Activated naive CD4-positive, alpha-beta T cell treated with anti-CD3 and anti-CD28 coated beads, Interleukin-2, amount 50 U/mL, for 24 hours (primary cell): ENCODE results near the gene OR10H1.
A peak's percentile ranks its signal among the peaks of the same experiment; 100 is the strongest.
"Not testable (repeated sequence)": the region's sequence is repeated elsewhere in the genome, so short reads cannot be mapped to it uniquely, and the experiment has no call there.

ENCODE experiments used
- H3K27ac Mint-ChIP-seq: one replicate; pipeline ENCODE4 v1.8.0; 2021; ENCODE audit warnings: mild to moderate bottlenecking, mixed read lengths
- H3K27me3 Mint-ChIP-seq: one replicate; pipeline ENCODE4 v1.8.0; 2021; ENCODE audit warnings: mixed read lengths
- H3K36me3 Mint-ChIP-seq: one replicate; pipeline ENCODE4 v1.8.0; 2021; ENCODE audit warnings: mixed read lengths
- H3K4me1 Mint-ChIP-seq: one replicate; pipeline ENCODE4 v1.8.0; 2021; ENCODE audit warnings: mixed read lengths
- H3K4me3 Mint-ChIP-seq: one replicate; pipeline ENCODE4 v1.8.0; 2021; ENCODE audit warnings: mild to moderate bottlenecking, mixed read lengths
- H3K9me3 Mint-ChIP-seq: one replicate; pipeline ENCODE4 v1.8.0; 2021; ENCODE audit warnings: mixed read lengths

Gene OR10H1

GRCh38 chr19:15815306-15815705 is at the start of gene OR10H1:
TSS of gene OR10H1 (minus strand) at chr19:15815664. CDS start at chr19:15808037, 7,627 bp downstream.
- no peak within 1 kb of the TSS for H3K4me3 Mint-ChIP-seq
- H3K4me1 Mint-ChIP-seq = peaks cover 14% of the 10 kb centered on the region
- H3K9me3 Mint-ChIP-seq = no peaks in the 10 kb centered on the region
- H3K27ac Mint-ChIP-seq = no peak within 1 kb of the TSS
- no peaks in the 10 kb centered on the region for H3K36me3 Mint-ChIP-seq
- no peaks in the 10 kb centered on the region for H3K27me3 Mint-ChIP-seq

GRCh38 chr19:15864824-15865223 is 49.4 kb upstream of the OR10H1 start:
- H3K9me3 Mint-ChIP-seq = no peaks in the 10 kb centered on the region
- H3K4me3 Mint-ChIP-seq = no peak overlapping the region
- no peak overlapping the region for H3K27ac Mint-ChIP-seq
- no peaks in the 10 kb centered on the region for H3K36me3 Mint-ChIP-seq
- peaks cover 6% of the 10 kb centered on the region for H3K4me1 Mint-ChIP-seq
- no peaks in the 10 kb centered on the region for H3K27me3 Mint-ChIP-seq

- Mint-ChIP-seq H3K4me1 (no peaks in the 10 kb centered on the region), H3K27me3 (no peaks in the 10 kb centered on the region), H3K4me3 (no peak overlapping the region), H3K27ac (no peak overlapping the region), H3K36me3 (no peaks in the 10 kb centered on the region), H3K9me3 (no peaks in the 10 kb centered on the region)
Measured at GRCh38 chr19:15863272-15863671, 47.8 kb upstream of the OR10H1 start.

- no peak overlapping the region for H3K4me3 Mint-ChIP-seq
- H3K4me1 Mint-ChIP-seq = no peaks in the 10 kb centered on the region
- H3K36me3 Mint-ChIP-seq = no peaks in the 10 kb centered on the region
- H3K27ac Mint-ChIP-seq = no peak overlapping the region
- H3K27me3 Mint-ChIP-seq = no peaks in the 10 kb centered on the region
- no peaks in the 10 kb centered on the region for H3K9me3 Mint-ChIP-seq
Measured at GRCh38 chr19:15862444-15862843, 47.0 kb upstream of the OR10H1 start.

GRCh38 chr19:15860522-15860921 is 45.1 kb upstream of the OR10H1 start:
- Mint-ChIP-seq H3K36me3 (no peaks in the 10 kb centered on the region), H3K4me3 (no peak overlapping the region), H3K27ac (no peak overlapping the region), H3K9me3 (no peaks in the 10 kb centered on the region), H3K4me1 (no peaks in the 10 kb centered on the region), H3K27me3 (no peaks in the 10 kb centered on the region)

GRCh38 chr19:15859187-15859586 is 43.7 kb upstream of the OR10H1 start:
- Mint-ChIP-seq H3K4me1 (no peaks in the 10 kb centered on the region), H3K36me3 (no peaks in the 10 kb centered on the region), H3K9me3 (no peaks in the 10 kb centered on the region), H3K4me3 (no peak overlapping the region), H3K27me3 (no peaks in the 10 kb centered on the region), H3K27ac (no peak overlapping the region)

GRCh38 chr19:15850385-15850784 is 34.9 kb upstream of the OR10H1 start:
- H3K4me1 Mint-ChIP-seq = peaks cover 14% of the 10 kb centered on the region
- no peaks in the 10 kb centered on the region for H3K9me3 Mint-ChIP-seq
- H3K27ac Mint-ChIP-seq = no peak overlapping the region
- no peak overlapping the region for H3K4me3 Mint-ChIP-seq
- H3K36me3 Mint-ChIP-seq = no peaks in the 10 kb centered on the region
- no peaks in the 10 kb centered on the region for H3K27me3 Mint-ChIP-seq

- Mint-ChIP-seq H3K9me3 (no peaks in the 10 kb centered on the region), H3K27ac (no peak overlapping the region), H3K4me3 (no peak overlapping the region), H3K4me1 (peaks cover 42% of the 10 kb centered on the region), H3K36me3 (no peaks in the 10 kb centered on the region), H3K27me3 (no peaks in the 10 kb centered on the region)
Measured at GRCh38 chr19:15846923-15847322, 31.5 kb upstream of the OR10H1 start.

GRCh38 chr19:15843894-15844222 is 28.4 kb upstream of the OR10H1 start:
- not testable (repeated sequence) for H3K9me3 Mint-ChIP-seq, H3K27ac Mint-ChIP-seq, H3K36me3 Mint-ChIP-seq, H3K4me3 Mint-ChIP-seq, H3K27me3 Mint-ChIP-seq
- H3K4me1 Mint-ChIP-seq = peaks cover 43% of the 10 kb centered on the region

GRCh38 chr19:15843203-15843893 is 27.9 kb upstream of the OR10H1 start:
- Mint-ChIP-seq H3K9me3 (no peaks in the 10 kb centered on the region), H3K36me3 (no peaks in the 10 kb centered on the region), H3K27me3 (no peaks in the 10 kb centered on the region), H3K27ac (peak overlapping the region; percentile 86), H3K4me3 (peak overlapping the region; percentile 37), H3K4me1 (peaks cover 48% of the 10 kb centered on the region)

GRCh38 chr19:15841875-15842569 is 26.6 kb upstream of the OR10H1 start:
- Mint-ChIP-seq H3K27me3 (no peaks in the 10 kb centered on the region), H3K4me3 (peak overlapping the region; percentile 35), H3K9me3 (no peaks in the 10 kb centered on the region), H3K27ac (peak overlapping the region; percentile 65), H3K4me1 (peaks cover 58% of the 10 kb centered on the region), H3K36me3 (no peaks in the 10 kb centered on the region)

GRCh38 chr19:15840833-15841232 is 25.4 kb upstream of the OR10H1 start:
- no peaks in the 10 kb centered on the region for H3K36me3 Mint-ChIP-seq
- peaks cover 50% of the 10 kb centered on the region for H3K4me1 Mint-ChIP-seq
- H3K9me3 Mint-ChIP-seq = no peaks in the 10 kb centered on the region
- H3K4me3 Mint-ChIP-seq = no peak overlapping the region
- no peak overlapping the region for H3K27ac Mint-ChIP-seq
- no peaks in the 10 kb centered on the region for H3K27me3 Mint-ChIP-seq

- peaks cover 43% of the 10 kb centered on the region for H3K4me1 Mint-ChIP-seq
- H3K4me3 Mint-ChIP-seq, H3K27ac Mint-ChIP-seq: not testable (repeated sequence)
Measured at GRCh38 chr19:15839888-15840287, 24.4 kb upstream of the OR10H1 start.

GRCh38 chr19:15838351-15838750 is 22.9 kb upstream of the OR10H1 start:
- H3K9me3 Mint-ChIP-seq = no peaks in the 10 kb centered on the region
- H3K27ac Mint-ChIP-seq = peak overlapping the region; percentile 79
- peak overlapping the region; percentile 55 for H3K4me3 Mint-ChIP-seq
- H3K36me3 Mint-ChIP-seq = no peaks in the 10 kb centered on the region
- no peaks in the 10 kb centered on the region for H3K27me3 Mint-ChIP-seq
- H3K4me1 Mint-ChIP-seq = peaks cover 30% of the 10 kb centered on the region

More at GRCh38 chr19:15839888-15840287, 24.4 kb upstream of the OR10H1 start:
- not testable (repeated sequence) for H3K27me3 Mint-ChIP-seq, H3K9me3 Mint-ChIP-seq, H3K36me3 Mint-ChIP-seq

- Mint-ChIP-seq H3K4me1 (peaks cover 23% of the 10 kb centered on the region), H3K4me3 (peak overlapping the region; percentile 98), H3K27ac (peak overlapping the region; percentile 92), H3K9me3 (no peaks in the 10 kb centered on the region), H3K36me3 (no peaks in the 10 kb centered on the region), H3K27me3 (no peaks in the 10 kb centered on the region)
Measured at GRCh38 chr19:15837221-15837731, 21.8 kb upstream of the OR10H1 start.
